Measurements from ENCODE around the gene TBC1D9B. TPM values are rescaled to one million over a fixed set of nuclear protein-coding genes. Genes with fewer than 3 reads are reported as not detected.
A peak's percentile ranks its signal among the peaks of the same experiment; 100 is the strongest.

The TBC1D9B gene
- total and polyA plus RNA-seq, 9 of the 15 experiments (the other 6 are each of a cell fraction or from before 2014, with no cell fraction given) = 2.9 to 59.1 (median 33.5) TPM

DNA sequence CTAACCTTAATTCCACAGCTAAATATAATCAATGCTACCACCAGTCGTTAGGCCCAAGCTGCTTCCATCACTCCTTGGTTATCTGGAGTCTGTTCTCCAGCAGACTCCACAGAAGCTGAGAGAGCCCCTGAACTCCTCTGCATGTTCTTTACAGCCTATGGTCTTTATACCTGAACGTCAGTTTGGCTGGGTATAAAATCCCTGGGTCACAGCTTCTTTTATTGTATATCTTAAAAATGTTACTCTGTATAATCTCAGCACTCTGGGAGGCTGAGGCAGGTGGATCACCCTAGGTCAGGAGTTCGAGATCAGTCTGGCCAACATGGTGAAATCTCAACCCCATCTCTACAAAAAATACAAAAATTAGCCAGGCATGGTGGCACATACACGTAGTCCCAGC, 25.4 kb downstream of the TBC1D9B start:
- Histone ChIP-seq H3K9me1 (ENCODE audit: control insufficient read depth, insufficient read depth, low read length) (no peaks in the 10 kb centered on the region), H3K4me1 (replicated peaks in 1 of 2; ENCODE audit: control insufficient read depth in 2 of 2, insufficient read depth in 2 of 2, low read length in 2 of 2) (no peaks in the 10 kb centered on the region), H2AFZ (ENCODE audit: low read depth, low read length) (no peak overlapping the region), H3K9ac (ENCODE audit: insufficient read depth in 1 of 2, low read depth in 2 of 2, low read length in 2 of 2) (no peak overlapping the region), H3K27me3 (ENCODE audit: control insufficient read depth in 2 of 2, insufficient read depth in 2 of 2, low read length in 2 of 2) (no peaks in the 10 kb centered on the region), H3K4me2 (ENCODE audit: insufficient read depth, low read length) (no peak overlapping the region), H3K79me2 (ENCODE audit: control insufficient read depth, insufficient read depth, low read length) (no peaks in the 10 kb centered on the region), H4K20me1 (replicated peaks; ENCODE audit: control insufficient read depth, insufficient read depth, low read length) (no peaks in the 10 kb centered on the region; the same call in 1 of the 2 replicates), H3K4me3 (no peak overlapping the region), H3K36me3 (ENCODE audit: control insufficient read depth, insufficient read depth, low read length) (peaks cover 72% of the 10 kb centered on the region), H3K9me3 (replicated peaks; ENCODE audit: control insufficient read depth, insufficient read depth, low read depth, low read length) (peaks cover 17% of the 10 kb centered on the region), H3K27ac (ENCODE audit: extremely low read depth, low read depth, low read length) (no peak overlapping the region)
- CTCF ChIA-PET (ENCODE audit: low intra/inter-chr PET ratio) = no interaction called here
- FAIRE-seq = no peak
- no TSS peak for BruUV-seq (replicated peaks)
- no peak for DNase-seq (ENCODE audit: extremely low read depth in 1 of 4, low spot score in 3 of 4)
- 92% methylated on average over 4 of the region's 4 CpGs for WGBS (ENCODE audit: insufficient coverage, low coverage, missing lambda C conversion rate)
- TF ChIP-seq ZNF77 (CRISPR knock-in tag; IDR thresholded peaks at IDR 0.05) (no peak), TEAD1 (CRISPR knock-in tag; IDR thresholded peaks at IDR 0.05) (no peak), ZNF57 (CRISPR knock-in tag; IDR thresholded peaks at IDR 0.05) (no peak), TCF7L2 (IDR thresholded peaks at IDR 0.05; ENCODE audit: low read depth, low read length) (no peak), ZNF197 (CRISPR knock-in tag; IDR thresholded peaks at IDR 0.05; ENCODE audit: low read depth) (no peak), TRIM28 (IDR thresholded peaks at IDR 0.05) (peak; percentile 42; the same call in 1 of the 2 replicates), ZFP1 (CRISPR knock-in tag; IDR thresholded peaks at IDR 0.05) (peak; percentile 84), ZNF23 (CRISPR knock-in tag; IDR thresholded peaks at IDR 0.05) (no peak), CBX3 (IDR thresholded peaks at IDR 0.05; ENCODE audit: borderline replicate concordance in 1 of 2, low read length in 2 of 2) (peak in 1 of 2 experiments; percentile 64; a peak in 2 of 3 replicates), CBX2 (IDR thresholded peaks at IDR 0.05; ENCODE audit: insufficient read depth, low read length, poor library complexity, severe bottlenecking) (no peak), BDP1 (IDR thresholded peaks at IDR 0.05; ENCODE audit: insufficient read depth, insufficient read length) (no peak), KHSRP (IDR thresholded peaks at IDR 0.05) (no peak), ZNF184 (CRISPR knock-in tag; IDR thresholded peaks at IDR 0.05) (no peak), CBX5 (IDR thresholded peaks at IDR 0.05; ENCODE audit: borderline replicate concordance, low read depth) (0 out of 2 replicates have a peak, but pooled peaks have one; percentile 47)
- TF ChIP-seq, protein P1, sequence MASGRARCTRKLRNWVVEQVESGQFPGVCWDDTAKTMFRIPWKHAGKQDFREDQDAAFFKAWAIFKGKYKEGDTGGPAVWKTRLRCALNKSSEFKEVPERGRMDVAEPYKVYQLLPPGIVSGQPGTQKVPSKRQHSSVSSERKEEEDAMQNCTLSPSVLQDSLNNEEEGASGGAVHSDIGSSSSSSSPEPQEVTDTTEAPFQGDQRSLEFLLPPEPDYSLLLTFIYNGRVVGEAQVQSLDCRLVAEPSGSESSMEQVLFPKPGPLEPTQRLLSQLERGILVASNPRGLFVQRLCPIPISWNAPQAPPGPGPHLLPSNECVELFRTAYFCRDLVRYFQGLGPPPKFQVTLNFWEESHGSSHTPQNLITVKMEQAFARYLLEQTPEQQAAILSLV (tag; IDR thresholded peaks at IDR 0.05) = no peak
- intact Hi-C loops (cut with micrococcal nuclease) = no loop called here
- POLR2A ChIA-PET = interaction anchor here (1.0 to 1.4 kb wide), 2 partner anchors 14 to 24 kb away, joined by 4 to 9 read pairs; no protein-coding TSS in a partner anchor
- in situ Hi-C loops (cut with MboI) = no loop called here
- ATAC-seq = no peak

Data from K562 (cell line).